PFSK-1 (cell line): Measurements from ENCODE around the gene CHRNA7.

Source experiments
- FOXP2 ChIP-seq: optimal IDR thresholded peaks from 2 replicates; pipeline ENCODE3; 2011; ENCODE audit warnings: borderline replicate concordance, control low read depth, inconsistent platforms; ENCODE audit not compliant: insufficient read depth; ENCODE audit errors: extremely low read length, extremely low read depth
- POLR2AphosphoS5 ChIP-seq: IDR thresholded peaks from 2 replicates; pipeline ENCODE4 v1.6.1; 2012; ENCODE audit warnings: low read depth, mild to moderate bottlenecking, control low read depth, low read length, moderate library complexity
- SIN3A ChIP-seq: IDR thresholded peaks from 2 replicates; pipeline ENCODE4 v1.6.1; 2012; ENCODE audit warnings: mild to moderate bottlenecking, low read length, moderate library complexity, borderline replicate concordance; ENCODE audit not compliant: insufficient read depth
- TAF1 ChIP-seq: IDR thresholded peaks from 2 replicates; pipeline ENCODE4 v1.6.1; 2012; ENCODE audit warnings: low read length, control low read depth, borderline replicate concordance; ENCODE audit not compliant: insufficient read depth
- TF ChIP-seq, protein P1 (sequence below), 2 experiments: IDR thresholded peaks; 2 replicates each; pipeline versions ENCODE4 v1.6.1 to v1.8.0; 2011 to 2012; ENCODE audit warnings: low read depth in 2 of 2, low read length in 2 of 2, control low read depth in 1 of 2, inconsistent platforms in 1 of 2, mild to moderate bottlenecking in 1 of 2, moderate library complexity in 1 of 2; ENCODE audit not compliant: insufficient read depth in 1 of 2

CHRNA7 gene

DNA sequence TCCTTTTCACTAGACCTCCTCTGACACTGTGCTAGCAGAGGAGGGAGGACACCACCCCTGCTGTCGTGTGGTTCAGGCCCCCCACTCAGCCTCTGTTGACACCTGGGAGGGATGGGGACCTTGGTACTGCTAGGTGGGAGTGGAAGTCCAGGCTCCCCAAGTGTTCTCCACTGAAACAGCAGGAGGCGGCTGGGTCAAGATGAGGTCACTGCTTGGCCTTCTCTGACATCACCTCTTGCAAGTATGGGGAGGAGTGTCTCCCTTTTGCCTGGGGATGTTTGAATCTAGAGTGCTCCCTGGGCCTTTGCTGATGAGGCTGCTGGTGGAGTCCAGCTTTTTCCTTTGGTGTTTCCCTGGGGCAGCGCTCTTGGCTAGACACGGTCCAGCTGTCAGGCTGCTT lies 101.5 kb downstream of the CHRNA7 start:
- no peak for TF ChIP-seq POLR2AphosphoS5
- TF ChIP-seq TAF1, result no peak
- TF ChIP-seq SIN3A, result no peak
- TF ChIP-seq, protein P1, sequence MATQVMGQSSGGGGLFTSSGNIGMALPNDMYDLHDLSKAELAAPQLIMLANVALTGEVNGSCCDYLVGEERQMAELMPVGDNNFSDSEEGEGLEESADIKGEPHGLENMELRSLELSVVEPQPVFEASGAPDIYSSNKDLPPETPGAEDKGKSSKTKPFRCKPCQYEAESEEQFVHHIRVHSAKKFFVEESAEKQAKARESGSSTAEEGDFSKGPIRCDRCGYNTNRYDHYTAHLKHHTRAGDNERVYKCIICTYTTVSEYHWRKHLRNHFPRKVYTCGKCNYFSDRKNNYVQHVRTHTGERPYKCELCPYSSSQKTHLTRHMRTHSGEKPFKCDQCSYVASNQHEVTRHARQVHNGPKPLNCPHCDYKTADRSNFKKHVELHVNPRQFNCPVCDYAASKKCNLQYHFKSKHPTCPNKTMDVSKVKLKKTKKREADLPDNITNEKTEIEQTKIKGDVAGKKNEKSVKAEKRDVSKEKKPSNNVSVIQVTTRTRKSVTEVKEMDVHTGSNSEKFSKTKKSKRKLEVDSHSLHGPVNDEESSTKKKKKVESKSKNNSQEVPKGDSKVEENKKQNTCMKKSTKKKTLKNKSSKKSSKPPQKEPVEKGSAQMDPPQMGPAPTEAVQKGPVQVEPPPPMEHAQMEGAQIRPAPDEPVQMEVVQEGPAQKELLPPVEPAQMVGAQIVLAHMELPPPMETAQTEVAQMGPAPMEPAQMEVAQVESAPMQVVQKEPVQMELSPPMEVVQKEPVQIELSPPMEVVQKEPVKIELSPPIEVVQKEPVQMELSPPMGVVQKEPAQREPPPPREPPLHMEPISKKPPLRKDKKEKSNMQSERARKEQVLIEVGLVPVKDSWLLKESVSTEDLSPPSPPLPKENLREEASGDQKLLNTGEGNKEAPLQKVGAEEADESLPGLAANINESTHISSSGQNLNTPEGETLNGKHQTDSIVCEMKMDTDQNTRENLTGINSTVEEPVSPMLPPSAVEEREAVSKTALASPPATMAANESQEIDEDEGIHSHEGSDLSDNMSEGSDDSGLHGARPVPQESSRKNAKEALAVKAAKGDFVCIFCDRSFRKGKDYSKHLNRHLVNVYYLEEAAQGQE (IDR thresholded peaks at IDR 0.05; ENCODE audit: insufficient read depth in 1 of 2, low read depth in 2 of 2, low read length in 2 of 2), result no peak
- no peak for TF ChIP-seq FOXP2

DNA sequence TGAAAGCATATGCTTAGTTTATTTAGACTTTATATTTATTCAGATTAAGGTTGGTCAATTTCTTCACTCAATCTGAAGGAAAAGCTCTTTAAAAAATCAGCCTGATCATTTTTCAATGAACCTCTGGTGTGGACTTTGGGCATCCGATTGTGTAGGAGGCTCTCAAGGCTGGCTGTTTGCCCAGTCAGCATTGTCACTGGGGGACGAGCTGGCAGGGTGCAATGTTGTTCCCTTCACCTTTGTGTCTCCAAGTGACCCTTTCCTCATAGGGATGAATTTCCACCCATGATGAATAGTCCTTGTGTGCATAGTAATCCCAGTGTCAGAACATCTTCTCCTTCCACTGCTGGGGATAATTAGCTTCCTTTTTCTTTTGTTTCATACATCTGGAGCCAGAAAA lies 102.5 kb downstream of the CHRNA7 start:
- no peak for TF ChIP-seq FOXP2
- TF ChIP-seq SIN3A, result no peak
- TF ChIP-seq, protein P1 (IDR thresholded peaks at IDR 0.05; ENCODE audit: insufficient read depth in 1 of 2, low read depth in 2 of 2, low read length in 2 of 2), result no peak
- TF ChIP-seq TAF1, result no peak
- no peak for TF ChIP-seq POLR2AphosphoS5

DNA sequence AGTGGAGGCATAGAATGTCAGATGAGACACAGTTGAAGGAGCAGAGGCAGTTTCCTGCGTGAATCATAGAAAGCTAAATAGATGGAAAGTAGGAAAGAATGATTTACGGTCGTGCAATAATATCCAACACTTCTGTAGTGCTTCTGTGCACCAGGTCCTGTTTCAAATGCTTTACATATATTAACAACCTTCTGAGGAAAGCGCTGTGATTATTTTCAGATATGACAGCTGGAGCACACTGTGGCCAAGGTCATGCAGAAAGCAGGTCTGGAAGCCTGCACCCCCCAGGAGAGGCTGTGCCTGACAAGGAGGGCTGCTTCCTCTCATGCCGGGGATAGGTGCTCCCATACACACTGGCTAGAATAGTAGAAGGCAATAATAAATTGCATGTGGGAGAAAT lies 104.5 kb downstream of the CHRNA7 start:
- TF ChIP-seq, protein P1 (IDR thresholded peaks at IDR 0.05; ENCODE audit: insufficient read depth in 1 of 2, low read depth in 2 of 2, low read length in 2 of 2), result no peak
- TF ChIP-seq POLR2AphosphoS5, result no peak
- TF ChIP-seq TAF1, result no peak
- no peak for TF ChIP-seq SIN3A
- TF ChIP-seq FOXP2, result no peak

DNA sequence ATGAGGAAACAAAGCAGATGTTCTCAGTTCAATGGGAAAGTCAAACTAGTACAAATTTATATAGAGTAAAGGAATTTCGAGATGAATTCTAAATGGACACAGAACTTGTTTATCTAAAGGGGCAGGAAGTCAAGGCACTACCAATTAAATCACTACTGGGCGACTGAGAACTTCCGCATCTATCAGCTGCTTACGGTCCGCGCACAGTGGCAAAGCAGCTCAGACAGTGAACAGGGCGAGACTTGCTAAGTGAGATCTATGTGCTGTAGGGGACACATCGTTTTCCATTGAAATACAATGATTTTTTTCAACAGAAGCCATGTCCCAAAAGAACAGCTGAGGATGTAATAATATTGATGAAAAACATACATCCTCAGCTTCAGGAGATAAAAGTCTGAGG lies 105.0 kb downstream of the CHRNA7 start:
- TF ChIP-seq POLR2AphosphoS5 (no peak), SIN3A (no peak), TAF1 (no peak), FOXP2 (no peak)
- TF ChIP-seq, protein P1 (IDR thresholded peaks at IDR 0.05; ENCODE audit: insufficient read depth in 1 of 2, low read depth in 2 of 2, low read length in 2 of 2), result no peak

DNA sequence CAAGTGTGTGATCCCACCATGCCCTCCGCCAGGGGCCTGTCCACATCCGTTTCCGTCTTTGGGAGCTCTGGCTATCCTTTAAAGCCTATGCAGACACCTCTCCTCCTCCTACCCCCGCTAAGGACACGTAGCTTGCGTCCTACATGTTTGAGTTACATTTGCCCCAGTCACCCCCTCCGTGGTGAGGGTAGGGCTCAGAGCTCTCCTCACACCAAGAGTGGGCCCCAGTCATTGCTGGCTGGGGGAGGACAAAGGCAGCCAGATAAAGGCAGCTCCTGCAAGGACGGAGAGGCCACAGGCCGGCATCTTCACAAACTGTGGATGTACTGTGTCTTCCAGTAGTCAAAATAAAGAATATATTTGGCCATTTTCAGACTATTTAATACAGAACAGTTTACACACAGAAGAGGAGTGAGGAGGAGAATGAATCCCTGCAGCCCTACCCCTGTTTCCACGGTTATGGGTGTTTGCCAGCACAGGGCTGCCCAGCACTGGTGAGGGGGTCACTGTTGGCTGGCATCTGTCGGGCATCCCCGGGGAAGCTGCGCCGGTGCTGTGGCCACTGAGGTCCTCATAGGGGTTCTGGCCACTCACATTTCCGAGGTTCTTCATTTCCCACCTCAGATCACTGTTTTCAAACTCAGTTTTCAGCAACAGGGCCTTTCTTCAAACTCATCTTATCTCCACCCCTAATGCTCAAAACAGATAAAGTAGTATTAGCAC lies 118.7 kb downstream of the CHRNA7 start:
- TF ChIP-seq FOXP2, result no peak
- TF ChIP-seq TAF1, result no peak
- TF ChIP-seq POLR2AphosphoS5, result no peak
- TF ChIP-seq, protein P1 (IDR thresholded peaks at IDR 0.05; ENCODE audit: insufficient read depth in 1 of 2, low read depth in 2 of 2, low read length in 2 of 2), result no peak
- TF ChIP-seq SIN3A, result no peak
